RWPE1 (cell line): ENCODE results near the gene ZNF480.
"Not testable (repeated sequence)": the region's sequence is repeated elsewhere in the genome, so short reads cannot be mapped to it uniquely, and the experiment has no call there.

Experiments used
- CTCF ChIA-PET: fragments of 350-600 bp; sonication (Branson Sonifier 250); formaldehyde crosslinking; extraction: SDS; loops from one replicate; lab custom pipeline; 2021; lab: Yijun Ruan, JAX
- POLR2A ChIA-PET: fragments of 400-600 bp; formaldehyde crosslinking; extraction: SDS; loops from one replicate; lab custom pipeline; 2020; ENCODE audit warnings: antibody characterized with exemption; ENCODE audit not compliant: low non-redundant PET; lab: Yijun Ruan, JAX
- DNase-seq: peaks from one replicate; pipeline ENCODE4 v3.0.0; 2012; ENCODE audit warnings: low spot score
- H3K27ac ChIP-seq: fragments of 450-650 bp; 2 replicates; pipeline ENCODE4 v1.5.1; 2017
- CTCF ChIP-seq: fragments of 450-650 bp; conservative IDR thresholded peaks from 2 replicates; pipeline ENCODE4 v1.5.1; 2017; ENCODE audit warnings: low read depth, mild to moderate bottlenecking

The ZNF480 gene

GRCh38 chr19:52296773-52297600 lies at the start of gene ZNF480:
ZNF480 (plus strand) TSS chr19:52297169; CDS start chr19:52300413, 3,244 bp downstream.
- TF ChIP-seq CTCF = no peak
- DNase-seq = peak; percentile 65
- ChIA-PET POLR2A (no interaction called here), CTCF (no interaction called here)
- peak within 1 kb of the TSS; percentile 80 for H3K27ac ChIP-seq

GRCh38 chr19:52248241-52248640 lies 48.7 kb upstream of the ZNF480 start:
- no peak for TF ChIP-seq CTCF
- no peak for DNase-seq
- H3K27ac ChIP-seq = no peak overlapping the region
- ChIA-PET POLR2A (no interaction called here), CTCF (interaction anchor here (0.7 kb wide), 1 partner anchor 680 kb away, joined by 3 read pairs; no protein-coding TSS in a partner anchor)

GRCh38 chr19:52258426-52258825 lies 38.5 kb upstream of the ZNF480 start:
- CTCF ChIA-PET = no interaction called here
- no peak for DNase-seq
- no peak overlapping the region for H3K27ac ChIP-seq
- no peak for TF ChIP-seq CTCF
- POLR2A ChIA-PET = no interaction called here

- CTCF ChIA-PET, POLR2A ChIA-PET, DNase-seq, H3K27ac ChIP-seq: not testable (repeated sequence)
These were observed 31.4 kb upstream of the ZNF480 start for GRCh38 chr19:52265556-52265955.

- peak within 1 kb of the TSS; percentile 93 for H3K27ac ChIP-seq
- DNase-seq = peak; percentile 93
- CTCF ChIA-PET = no interaction called here
- POLR2A ChIA-PET = no interaction called here
- TF ChIP-seq CTCF = no peak
These were observed 27.4 kb upstream of the ZNF480 start, which contains the start of gene ZNF766 for GRCh38 chr19:52269338-52270261. ZNF766 (plus strand) TSS chr19:52269587; CDS start chr19:52269614, 27 bp downstream.

GRCh38 chr19:52270266-52270885 lies 26.6 kb upstream of the ZNF480 start:
- peak; percentile 5 for DNase-seq
- POLR2A ChIA-PET = no interaction called here
- TF ChIP-seq CTCF = no peak
- peak overlapping the region; percentile 93 for H3K27ac ChIP-seq
- CTCF ChIA-PET = no interaction called here
